KOPT-K1 (cell line): ENCODE measurements around the gene CTBP2.

Experiments
- H3K27ac ChIP-seq: fragments of 200-600 bp; sonication (generic); 2 replicates; pipeline ENCODE4 v1.5.1; 2016; ENCODE audit warnings: antibody characterized with exemption, mild to moderate bottlenecking, low read depth, low read length; ENCODE audit not compliant: poor library complexity, severe bottlenecking
- H3K36me3 ChIP-seq: fragments of 200-600 bp; sonication (generic); 2 replicates; pipeline ENCODE4 v1.5.1; 2017; ENCODE audit warnings: antibody characterized with exemption, mild to moderate bottlenecking, low read length, moderate library complexity; ENCODE audit not compliant: insufficient read depth
- H3K9me3 ChIP-seq: fragments of 200-600 bp; sonication (generic); 2 replicates; pipeline ENCODE4 v1.5.1; 2017; ENCODE audit warnings: antibody characterized with exemption, low read length, mild to moderate bottlenecking; ENCODE audit not compliant: insufficient read depth, poor library complexity, severe bottlenecking

CTBP2 gene

DNA sequence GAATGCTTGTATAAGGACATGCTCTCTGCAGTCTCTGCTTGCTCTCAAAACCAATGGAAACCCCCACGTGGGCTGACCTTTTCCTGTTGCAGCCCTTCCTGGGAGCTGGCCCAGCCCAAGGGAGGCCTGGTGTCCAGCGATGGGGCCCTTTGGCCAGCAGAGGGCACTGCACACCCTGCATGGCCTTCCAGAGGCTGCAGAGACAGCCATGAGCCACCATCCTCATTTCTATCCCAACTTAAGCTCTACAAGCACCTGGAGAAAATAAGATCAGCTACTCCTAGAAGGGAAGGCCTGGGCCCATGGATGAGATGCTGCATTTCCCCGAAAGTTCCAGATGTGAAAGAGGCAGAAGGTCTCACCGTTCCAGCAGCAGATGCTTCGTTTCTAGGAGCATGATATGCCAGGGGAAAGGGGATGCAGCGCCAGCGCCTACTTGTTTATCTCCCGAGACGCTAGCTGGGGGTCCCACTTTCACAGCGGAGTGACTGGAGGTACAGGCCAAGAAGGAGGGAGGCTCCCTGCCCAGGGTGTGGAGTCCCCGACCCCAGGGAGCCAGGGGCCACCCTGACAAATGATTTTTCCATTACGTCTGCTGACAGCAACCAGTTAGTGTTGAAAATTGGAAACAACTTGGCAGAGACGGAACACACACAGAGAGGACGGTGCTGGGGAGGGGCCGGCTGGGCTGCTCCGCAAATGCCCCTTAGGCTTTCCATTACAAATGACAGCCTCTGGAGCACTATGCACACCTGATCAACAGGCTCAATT is 112.1 kb downstream of the CTBP2 start:
- no peaks in the 10 kb centered on the region for H3K36me3 ChIP-seq
- no peaks in the 10 kb centered on the region for H3K9me3 ChIP-seq
- no peak overlapping the region for H3K27ac ChIP-seq

DNA sequence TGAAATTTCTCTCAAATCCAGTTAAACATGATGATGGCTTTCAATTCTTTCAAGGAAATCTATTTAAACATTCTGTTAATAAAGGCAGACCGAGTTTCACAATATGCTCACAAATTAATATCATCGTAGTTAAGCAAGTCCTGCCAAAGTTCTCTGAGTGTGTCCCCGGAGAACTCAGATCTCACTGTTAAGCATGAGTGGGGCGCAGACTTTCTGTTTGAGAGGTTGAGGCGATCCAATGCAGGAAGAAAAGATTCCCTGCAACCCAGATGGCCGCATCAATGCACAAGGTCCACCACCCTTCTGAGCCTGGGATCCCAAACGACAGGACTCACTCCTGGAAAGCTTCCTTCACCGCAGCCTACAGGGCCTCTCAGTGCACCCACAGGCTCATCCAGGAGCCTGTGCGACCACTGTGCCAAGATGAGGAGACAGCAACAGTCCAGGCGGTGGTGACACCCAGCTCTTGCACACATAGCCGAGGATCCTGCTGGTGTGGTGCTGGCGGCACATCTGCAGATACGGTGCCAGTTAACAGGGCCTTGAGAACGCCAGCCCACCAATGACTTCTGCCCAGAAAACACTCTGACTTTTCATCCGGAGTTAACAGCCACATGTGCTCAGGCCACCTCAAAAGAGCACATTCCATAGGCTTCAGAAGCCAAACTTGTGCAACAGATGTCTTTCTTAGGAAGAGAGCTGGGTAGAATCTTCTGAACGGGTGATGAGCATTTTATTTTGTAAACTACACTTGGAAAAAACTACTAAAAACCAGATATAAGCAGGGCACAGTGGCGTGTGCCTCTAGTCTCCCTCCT is 116.3 kb downstream of the CTBP2 start:
- Histone ChIP-seq H3K36me3 (no peaks in the 10 kb centered on the region), H3K27ac (no peak overlapping the region), H3K9me3 (no peaks in the 10 kb centered on the region)

DNA sequence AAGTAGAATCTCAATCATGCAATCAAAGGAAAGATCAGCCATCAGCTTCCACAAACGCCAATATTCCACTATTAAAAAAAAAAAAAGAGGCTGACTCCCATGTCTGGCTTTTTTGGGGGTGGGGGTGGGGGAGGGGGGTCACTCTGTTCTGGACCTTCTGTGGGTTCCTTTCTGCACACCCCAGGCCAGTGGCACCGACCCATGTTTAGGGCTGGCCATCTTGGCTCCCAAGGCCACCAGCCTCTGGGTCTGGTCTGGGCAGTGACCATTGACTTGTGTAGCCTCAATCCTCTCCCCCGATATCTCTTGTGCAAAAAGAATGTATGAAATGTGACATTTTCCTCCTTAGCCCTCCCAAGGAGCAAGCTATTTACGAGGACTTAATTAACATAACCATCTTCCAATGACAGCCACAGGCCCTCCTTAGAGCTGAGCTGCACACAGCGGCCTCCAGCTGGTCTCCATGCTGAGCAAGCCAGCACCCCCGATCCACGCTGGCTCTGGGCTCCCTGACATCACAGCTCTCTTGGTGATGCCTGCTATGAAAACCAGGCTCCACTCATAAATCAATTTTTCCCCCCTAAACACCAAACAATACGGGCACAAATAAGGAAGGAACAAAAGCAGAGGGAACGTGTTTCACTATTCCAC is 118.4 kb downstream of the CTBP2 start:
- Histone ChIP-seq H3K36me3 (no peaks in the 10 kb centered on the region), H3K27ac (no peak overlapping the region), H3K9me3 (no peaks in the 10 kb centered on the region)

DNA sequence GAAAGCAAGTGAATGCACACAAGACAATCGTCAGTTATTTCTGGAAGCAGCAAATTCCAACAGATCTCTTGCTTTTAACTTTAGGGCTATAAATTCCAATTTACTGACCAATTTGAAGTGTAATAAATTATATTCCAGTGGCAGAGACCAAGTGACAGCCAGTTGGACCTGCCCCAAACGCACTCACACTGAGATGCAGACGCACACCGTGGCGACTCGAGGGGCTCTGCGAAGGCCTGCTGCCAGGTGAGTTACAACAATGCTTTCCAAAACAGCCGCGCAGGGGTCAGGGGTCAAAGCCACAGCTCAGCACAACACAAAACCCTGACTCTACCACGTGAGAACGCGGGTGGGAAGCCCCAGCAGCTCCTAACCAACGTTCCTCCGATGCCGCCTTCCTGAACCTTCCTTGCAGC is 121.0 kb downstream of the CTBP2 start:
- H3K9me3 ChIP-seq: no peaks in the 10 kb centered on the region
- no peak overlapping the region for H3K27ac ChIP-seq
- H3K36me3 ChIP-seq: no peaks in the 10 kb centered on the region

DNA sequence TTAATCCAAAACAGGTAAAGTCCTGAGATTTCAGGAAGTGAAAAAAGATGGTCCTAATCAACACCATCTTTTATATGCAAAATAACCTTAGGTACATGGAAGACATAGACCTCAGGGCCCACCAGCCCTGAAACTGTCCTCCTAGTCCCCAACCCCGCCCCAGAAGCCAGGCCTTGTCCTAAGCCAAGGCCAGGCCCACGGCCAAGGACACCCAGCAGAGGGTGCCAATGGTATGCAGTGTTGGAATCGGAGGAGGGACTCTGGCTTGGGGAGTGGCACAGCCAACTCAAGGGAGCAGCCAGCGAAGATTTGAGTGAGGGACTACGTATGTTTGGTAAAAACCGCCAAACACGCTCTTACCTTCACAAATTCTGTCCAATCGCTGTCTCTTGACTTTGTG is 121.7 kb downstream of the CTBP2 start:
- Histone ChIP-seq H3K36me3 (no peaks in the 10 kb centered on the region), H3K27ac (no peak overlapping the region), H3K9me3 (no peaks in the 10 kb centered on the region)

DNA sequence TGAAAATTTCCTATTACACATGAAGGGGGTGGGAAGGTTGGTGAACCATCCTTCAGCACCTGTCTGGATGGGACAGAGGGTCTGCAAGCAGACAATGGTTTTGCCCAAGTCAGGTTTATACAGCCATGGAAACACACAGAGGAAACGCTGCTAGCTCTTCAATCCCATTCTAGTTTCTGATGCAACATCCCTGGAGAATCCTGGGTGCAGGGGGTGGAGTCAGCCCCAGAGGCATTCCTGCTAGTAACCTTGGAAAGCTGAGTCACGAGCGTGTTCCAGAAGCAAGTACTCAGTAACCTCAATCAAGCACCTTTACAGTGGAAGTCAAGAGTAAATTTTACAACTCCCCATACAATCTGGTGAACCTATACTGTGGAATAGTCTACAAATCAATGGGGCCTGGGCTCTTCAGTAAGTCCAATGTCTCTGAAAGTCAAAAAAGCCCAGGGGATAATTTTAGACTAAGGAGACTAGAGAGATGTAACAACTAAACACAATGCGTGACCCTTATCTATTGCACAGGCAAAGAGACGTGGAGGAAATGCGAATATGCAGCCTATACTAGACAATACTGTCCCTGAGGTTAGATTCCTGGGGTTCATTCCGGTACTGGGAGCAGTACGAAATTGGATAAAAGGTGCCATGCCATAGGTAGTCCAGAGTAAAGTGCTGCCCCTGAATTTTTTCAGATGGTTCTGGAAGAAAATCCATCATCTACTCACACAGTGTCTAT is 123.1 kb downstream of the CTBP2 start:
- no peaks in the 10 kb centered on the region for H3K36me3 ChIP-seq
- no peaks in the 10 kb centered on the region for H3K9me3 ChIP-seq
- H3K27ac ChIP-seq: no peak overlapping the region

DNA sequence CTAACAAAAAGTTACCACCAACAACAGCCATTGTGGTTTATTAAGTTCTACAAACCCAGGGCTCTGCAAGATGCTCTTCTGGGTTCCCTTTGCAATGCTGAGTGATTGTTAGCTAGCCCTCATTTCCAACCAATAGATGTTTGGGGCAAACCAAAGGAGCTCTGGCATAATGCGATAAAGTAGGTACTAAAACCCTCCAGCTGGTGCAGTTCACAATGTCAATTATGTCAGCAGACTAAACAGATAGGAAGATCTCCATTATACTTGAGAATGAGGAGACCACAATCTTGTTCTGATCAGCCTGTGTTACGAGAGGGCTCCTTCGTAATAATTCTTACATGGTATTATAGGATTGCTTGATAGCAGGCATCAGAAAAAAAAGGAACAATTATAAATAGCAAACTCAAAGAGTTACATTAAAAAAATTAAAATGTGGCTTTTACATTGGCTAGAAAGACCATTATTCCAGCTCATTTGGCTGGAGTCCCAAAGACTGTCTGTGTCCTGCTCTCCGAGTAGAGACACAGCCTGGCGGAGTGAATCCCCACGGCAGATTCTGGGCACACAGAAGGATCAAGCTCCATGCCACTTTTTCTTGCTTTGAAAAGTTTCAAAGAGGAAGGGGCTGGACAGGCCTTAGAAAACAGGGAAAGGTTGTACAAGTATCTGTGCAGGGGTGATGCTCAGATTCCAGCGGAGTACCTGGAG is 124.6 kb downstream of the CTBP2 start:
- H3K36me3 ChIP-seq: no peaks in the 10 kb centered on the region
- H3K9me3 ChIP-seq: no peaks in the 10 kb centered on the region
- H3K27ac ChIP-seq: no peak overlapping the region

DNA sequence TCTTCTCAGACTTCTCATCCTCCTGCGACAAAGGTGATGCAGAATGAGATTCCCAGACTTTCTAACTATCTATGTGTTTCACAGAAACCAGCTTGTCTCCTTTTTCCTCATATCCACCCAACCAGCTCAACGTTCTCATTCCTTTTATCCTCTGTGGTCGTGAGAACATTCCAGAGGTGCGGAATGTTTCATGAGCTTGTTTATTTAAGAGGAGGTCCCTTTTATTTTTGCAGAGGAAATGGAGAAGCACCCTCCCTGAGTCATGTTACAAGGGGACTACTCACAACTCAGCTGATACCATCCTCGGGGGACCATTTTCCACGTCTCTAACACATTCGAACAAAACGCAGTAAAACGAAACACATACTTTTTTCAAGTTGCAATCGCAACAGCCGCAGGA is 125.2 kb downstream of the CTBP2 start:
- no peak overlapping the region for H3K27ac ChIP-seq
- H3K36me3 ChIP-seq: no peaks in the 10 kb centered on the region

DNA sequence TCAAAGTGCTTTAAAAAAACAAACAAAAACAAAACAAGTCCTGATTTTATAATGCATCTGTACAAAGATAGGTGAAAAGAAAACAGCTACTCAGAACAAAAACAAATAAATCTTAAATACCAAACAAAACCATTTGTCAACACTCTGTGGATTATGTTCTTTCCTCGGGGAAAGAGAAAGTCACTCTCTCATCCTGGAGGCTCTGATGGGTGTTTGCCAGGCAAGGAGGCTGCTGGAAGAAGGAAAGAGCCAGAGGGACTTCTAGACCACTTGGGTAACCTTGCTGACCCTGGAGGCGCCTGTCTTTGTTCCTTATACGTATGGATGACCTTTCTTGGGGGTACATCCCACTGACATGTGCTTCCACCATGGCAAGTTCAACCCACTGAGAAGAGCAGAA is 125.7 kb downstream of the CTBP2 start:
- Histone ChIP-seq H3K27ac (no peak overlapping the region), H3K36me3 (no peaks in the 10 kb centered on the region), H3K9me3 (no peaks in the 10 kb centered on the region)

More for the DNA sequence above, 125.2 kb downstream of the CTBP2 start:
- H3K9me3 ChIP-seq: no peaks in the 10 kb centered on the region

DNA sequence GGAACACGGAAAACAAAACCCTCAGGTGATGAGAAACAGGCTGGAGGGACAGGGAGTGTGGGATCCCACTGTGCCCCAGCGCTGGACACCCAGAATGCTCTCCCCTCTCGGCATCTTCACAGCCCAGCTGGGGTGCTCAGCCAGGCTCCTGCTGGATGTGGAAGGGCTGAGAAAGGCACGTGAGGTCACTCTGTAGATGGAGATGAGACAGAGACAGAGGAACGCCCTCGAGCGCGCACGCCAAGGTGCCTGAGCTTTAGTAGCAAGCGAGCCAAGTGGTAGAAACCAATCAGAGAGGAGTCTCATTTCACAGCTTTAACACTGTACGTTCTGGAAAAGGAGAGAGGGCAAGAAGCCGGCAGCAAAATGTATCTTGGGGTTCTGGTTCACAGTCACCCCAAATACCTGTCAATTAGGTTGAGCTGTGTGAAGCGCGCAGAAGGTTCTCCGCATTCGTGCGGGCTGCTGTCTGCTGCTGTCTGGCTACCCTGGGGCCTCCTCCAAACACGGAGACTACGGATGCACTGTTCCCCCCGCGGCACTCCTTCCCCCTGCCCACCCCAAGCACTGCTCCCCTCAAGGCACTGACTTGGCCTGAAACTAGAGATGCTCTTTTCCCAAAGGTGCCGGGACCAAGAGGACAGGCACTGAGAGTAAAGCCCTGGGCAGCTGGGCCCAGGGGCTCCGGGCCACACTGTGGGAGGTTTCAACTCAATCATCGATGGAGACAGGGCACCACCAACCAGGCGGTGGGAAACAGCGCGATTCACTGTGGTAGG is 127.0 kb downstream of the CTBP2 start:
- no peak overlapping the region for H3K27ac ChIP-seq
- no peaks in the 10 kb centered on the region for H3K9me3 ChIP-seq
- H3K36me3 ChIP-seq: no peaks in the 10 kb centered on the region

DNA sequence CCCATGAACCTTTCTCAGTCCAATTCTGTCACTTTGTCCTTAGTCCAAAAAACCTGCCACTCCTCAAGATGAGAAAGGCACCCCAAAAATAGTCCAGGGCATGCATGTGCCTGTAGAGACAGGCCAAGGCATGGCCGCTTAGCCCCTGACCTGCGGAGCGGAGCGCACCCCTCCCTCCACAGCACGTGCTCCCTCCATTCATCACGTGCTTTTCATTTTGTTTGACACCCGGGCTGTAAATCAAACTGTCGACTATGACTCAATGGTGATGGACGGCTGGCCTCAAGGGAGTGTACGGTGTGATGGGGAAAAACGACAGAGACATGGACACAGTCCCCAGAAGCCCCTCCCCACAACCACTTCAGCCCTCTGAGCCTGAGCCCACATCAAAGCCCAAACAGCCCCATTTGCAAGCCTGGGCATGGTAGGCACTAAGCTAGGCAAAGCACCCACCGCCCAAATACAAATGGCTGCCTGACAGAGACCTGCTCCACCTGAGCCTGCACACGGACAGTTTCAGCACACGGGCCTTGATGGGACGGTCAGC is 127.8 kb downstream of the CTBP2 start:
- no peaks in the 10 kb centered on the region for H3K36me3 ChIP-seq
- no peak overlapping the region for H3K27ac ChIP-seq
- no peaks in the 10 kb centered on the region for H3K9me3 ChIP-seq

DNA sequence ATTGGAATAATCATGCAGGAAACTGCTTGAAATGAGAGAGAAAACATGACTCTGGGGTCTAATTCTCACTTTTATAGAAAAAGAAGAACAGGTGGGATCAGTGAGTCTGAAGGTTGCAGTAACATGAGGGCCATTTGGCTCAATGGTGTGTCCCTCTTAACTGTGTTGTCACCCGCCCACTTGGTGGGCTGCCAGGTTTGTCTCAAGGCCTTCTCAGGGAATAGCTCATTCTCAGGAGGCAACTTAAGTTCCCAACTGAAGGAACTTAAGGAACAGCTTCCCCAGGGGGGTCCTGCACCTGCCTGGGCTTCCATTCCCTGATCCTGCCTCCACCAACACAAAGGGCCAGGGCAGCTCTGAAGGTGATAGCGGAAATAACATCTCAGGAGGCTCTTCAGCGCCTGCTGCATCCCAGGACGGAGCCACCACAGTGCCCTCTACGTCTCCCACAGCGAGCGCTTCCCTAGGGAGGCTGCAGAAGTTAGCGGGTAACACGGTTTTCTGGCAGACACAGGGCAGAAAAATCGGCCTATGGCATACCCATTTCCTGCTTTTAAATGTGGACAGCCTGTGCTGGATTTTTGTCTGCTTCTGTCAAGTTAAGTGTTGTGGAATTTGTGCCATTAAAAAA is 129.7 kb downstream of the CTBP2 start:
- Histone ChIP-seq H3K36me3 (no peaks in the 10 kb centered on the region), H3K9me3 (no peaks in the 10 kb centered on the region), H3K27ac (no peak overlapping the region)

DNA sequence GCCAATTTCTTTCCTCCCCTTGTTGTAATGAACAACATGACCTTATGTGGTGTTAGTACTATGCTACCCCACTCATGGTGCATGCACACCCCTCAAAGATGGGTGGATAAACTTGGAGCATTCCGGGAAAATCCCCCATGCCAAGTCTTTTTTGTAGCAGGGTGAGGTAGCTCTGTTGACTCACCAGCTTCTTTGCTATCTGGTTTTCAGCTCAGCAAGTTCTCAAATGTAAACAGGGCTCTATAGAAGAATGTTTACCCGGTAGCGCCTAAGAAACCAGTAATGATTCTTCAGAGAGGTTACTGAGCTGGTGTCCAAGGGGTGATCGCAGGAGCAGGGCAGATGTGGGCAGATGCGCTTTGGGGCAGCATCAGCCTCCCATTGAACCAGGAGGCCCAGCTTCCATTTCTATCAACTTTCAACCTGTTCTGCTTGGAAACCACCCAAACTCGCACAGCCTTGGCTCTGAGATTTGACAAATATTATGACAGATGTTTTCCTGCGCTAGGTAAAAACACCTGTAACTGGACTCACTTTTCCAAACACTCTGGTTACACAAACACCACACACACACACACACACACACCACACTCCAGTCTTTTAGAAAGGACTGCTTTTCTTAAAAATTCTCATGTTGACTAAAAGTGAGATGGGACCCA is 130.7 kb downstream of the CTBP2 start:
- H3K9me3 ChIP-seq: no peaks in the 10 kb centered on the region
- no peaks in the 10 kb centered on the region for H3K36me3 ChIP-seq
- no peak overlapping the region for H3K27ac ChIP-seq
